Loucy (cell line): ENCODE results near the gene SLC13A4.

ENCODE experiments used
- EZH2phosphoT487 ChIP-seq: fragments of 200-600 bp; IDR thresholded peaks from 2 replicates; pipeline ENCODE4 v1.6.1; 2018; ENCODE audit warnings: antibody characterized with exemption, mild to moderate bottlenecking, moderate library complexity, borderline replicate concordance
- TF ChIP-seq, protein P1 (sequence below): fragments of 200-600 bp; sonication (generic); conservative IDR thresholded peaks from 2 replicates; pipeline ENCODE4 v1.5.1; 2014; ENCODE audit warnings: mild to moderate bottlenecking, antibody characterized with exemption, low read length

DNA sequence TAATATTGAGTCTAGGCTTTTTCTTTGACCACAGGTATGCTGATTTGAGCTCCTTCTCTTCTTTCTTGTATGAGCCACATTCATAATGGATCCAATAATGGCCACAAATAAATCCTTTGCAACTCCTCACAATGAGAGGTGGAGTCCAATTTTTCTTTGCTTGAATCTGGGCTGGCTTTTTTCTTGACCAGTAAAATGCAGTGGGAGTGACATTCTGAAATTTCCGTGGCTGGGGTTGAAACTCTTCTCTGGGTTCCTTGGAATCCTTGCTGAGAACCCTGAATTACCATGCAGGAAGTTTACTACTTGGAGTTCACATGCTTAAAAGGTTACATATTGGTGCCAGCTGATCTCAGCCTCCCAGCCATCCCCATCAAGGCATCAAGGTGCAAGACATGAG lies 43.1 kb upstream of the SLC13A4 start:
- TF ChIP-seq, protein P1, sequence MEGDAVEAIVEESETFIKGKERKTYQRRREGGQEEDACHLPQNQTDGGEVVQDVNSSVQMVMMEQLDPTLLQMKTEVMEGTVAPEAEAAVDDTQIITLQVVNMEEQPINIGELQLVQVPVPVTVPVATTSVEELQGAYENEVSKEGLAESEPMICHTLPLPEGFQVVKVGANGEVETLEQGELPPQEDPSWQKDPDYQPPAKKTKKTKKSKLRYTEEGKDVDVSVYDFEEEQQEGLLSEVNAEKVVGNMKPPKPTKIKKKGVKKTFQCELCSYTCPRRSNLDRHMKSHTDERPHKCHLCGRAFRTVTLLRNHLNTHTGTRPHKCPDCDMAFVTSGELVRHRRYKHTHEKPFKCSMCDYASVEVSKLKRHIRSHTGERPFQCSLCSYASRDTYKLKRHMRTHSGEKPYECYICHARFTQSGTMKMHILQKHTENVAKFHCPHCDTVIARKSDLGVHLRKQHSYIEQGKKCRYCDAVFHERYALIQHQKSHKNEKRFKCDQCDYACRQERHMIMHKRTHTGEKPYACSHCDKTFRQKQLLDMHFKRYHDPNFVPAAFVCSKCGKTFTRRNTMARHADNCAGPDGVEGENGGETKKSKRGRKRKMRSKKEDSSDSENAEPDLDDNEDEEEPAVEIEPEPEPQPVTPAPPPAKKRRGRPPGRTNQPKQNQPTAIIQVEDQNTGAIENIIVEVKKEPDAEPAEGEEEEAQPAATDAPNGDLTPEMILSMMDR, result no peak
- no peak for TF ChIP-seq EZH2phosphoT487
